IPS-11a (cell line): ENCODE data around the gene DENND1A.

ENCODE experiments used
- H3K4me3 ChIP-seq: one replicate; pipeline ENCODE4 v1.5.1; 2013; ENCODE audit warnings: low read depth, low read length, control low read depth

Gene DENND1A

DNA sequence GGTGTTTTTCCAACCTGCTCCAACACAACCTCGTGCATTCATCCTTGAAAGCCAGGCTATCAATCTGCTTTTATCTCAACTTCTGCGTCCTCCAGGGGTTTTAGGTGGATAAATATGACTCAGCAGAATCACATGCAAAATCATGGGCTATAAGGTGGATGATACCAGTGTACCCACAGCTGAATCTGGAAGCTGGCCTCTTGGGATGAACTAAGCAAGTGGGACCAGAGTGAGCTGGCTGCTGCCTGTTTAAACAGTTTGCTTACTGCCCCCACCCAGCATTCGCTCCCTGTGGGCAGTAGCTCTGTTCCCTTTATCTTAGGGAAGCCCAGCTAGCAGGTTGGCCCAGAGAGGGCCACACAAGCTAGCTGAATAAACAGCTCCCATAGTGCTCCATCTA lies 379.9 kb downstream of the DENND1A start:
- no peak overlapping the region for H3K4me3 ChIP-seq

DNA sequence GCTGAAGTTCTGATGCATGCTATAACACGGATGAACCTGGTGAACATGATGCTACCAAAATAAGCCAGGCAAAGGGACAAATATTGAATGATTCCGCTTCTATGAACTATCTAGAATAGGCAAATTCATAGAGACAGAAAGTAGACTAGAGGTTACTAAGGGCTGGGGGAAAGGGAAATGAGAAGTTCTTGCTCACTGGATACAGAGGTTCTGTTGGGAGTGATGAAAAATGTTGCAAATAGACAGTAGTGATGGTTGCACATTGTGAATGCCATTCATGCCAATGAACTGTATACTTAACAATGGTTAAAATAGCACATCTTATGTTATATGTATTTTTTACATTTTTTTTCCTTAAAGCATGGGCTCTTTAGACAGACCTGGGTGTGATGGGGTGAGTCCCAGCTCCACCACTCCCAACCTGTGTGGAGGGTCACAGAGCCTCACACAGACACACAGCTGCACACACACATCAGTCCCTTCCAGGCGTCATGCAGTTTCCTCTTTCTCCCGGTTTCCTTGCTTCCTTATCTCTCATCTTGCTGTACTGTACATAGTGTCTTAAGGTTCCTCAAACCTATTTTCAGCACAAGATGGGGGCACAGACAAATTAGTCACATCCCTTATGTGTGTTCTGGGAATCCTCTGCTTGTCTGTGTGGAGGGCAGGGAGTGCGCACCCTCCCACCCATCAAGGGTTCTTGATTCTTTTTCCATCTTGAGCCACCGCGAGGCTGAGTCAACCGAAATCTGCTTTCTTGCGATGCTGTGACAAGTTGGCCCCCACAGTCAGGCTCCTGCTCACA lies 381.0 kb downstream of the DENND1A start:
- no peak overlapping the region for H3K4me3 ChIP-seq

DNA sequence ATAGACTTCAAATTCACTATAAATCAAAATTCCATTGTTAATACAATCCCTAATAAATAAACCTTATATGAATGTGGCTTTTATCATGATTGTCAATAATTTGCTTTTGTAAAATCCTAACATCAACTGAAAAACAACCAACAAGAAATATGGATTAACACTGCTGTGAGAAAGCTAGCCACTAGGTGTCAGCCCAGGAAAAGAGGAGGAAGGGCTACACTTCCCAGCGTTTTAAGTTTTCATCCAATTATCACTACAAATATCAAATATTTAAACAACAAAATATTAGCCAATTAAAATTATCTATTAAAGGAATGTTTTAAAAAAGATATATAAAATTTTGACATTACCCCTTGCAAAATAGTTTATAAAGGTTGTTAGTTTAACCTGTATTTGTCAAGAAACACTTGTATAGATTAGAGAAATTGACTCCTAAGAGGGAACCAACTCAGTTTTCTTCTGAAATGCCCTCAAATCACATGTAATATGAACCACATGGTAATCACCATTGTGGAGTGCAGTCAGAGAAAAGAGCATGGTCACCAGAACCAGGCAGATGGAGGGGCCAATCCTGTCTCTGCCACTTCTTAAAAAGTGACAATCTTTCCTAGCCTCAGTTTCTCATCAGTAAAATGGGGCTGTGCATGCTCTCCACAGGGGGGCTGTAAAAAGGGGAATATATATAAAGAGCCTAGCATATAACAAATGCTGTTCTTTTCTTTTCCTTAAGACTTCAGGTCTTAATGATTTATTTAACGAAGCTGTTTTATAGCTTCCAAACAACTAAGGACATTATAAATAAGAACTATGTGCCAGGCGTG lies 385.7 kb downstream of the DENND1A start:
- no peak overlapping the region for H3K4me3 ChIP-seq

DNA sequence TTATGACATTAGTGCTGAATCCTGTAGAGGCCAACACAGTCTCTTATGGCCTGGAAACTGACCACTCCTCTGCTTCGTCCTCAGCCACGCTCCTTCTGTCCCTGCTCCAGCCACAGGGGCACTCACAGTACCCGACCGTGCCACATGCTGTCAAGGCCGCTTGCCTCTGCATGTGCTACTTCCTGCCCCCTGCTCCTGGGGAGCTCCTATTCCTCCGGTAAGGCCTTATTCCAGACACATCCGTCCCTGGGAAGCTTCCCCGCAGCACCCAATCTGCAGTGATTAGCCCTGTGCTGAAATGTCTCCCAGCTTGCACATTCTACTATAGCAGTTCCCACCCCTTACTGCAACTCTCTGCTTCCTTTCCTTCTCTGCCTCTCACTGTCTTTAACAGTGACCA lies 386.4 kb downstream of the DENND1A start:
- no peak overlapping the region for H3K4me3 ChIP-seq

DNA sequence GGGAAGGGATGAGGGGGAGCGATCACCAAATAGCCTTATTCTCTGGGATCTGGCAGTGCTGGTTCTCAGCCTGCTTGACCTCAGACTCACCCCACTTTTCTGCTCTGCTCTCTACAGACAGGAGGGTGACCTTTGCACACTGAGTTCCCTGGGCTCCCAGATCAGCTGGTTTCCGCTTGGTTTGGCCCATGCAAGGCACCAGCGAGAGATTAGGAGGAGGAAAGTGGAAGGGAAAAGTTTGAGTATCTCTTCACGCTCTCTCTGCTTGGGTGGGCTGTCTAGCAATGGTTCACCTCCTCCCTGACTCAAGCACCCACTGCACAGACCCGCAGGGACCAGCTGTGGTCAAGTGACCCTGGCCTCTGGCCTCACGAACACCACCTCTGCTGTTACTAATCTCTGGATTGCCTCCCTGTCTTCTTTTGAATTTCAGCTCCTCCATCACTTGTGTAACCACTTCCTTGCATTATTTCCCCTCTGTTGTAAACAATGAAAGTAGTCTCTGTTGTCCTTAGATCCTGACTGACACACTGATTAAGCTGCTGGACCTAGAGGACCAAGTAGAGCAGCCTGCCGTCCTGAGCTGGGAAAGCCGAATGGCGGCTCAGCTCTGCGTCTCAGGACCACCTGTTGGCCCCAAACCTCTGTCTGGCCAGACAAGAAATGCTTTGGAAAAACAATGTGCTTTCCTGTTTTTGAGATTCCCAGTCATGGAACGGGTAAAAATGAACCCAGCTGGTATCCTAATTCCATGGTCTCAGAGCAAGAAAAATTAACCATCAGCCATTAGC lies 387.3 kb downstream of the DENND1A start:
- H3K4me3 ChIP-seq, result no peak overlapping the region

DNA sequence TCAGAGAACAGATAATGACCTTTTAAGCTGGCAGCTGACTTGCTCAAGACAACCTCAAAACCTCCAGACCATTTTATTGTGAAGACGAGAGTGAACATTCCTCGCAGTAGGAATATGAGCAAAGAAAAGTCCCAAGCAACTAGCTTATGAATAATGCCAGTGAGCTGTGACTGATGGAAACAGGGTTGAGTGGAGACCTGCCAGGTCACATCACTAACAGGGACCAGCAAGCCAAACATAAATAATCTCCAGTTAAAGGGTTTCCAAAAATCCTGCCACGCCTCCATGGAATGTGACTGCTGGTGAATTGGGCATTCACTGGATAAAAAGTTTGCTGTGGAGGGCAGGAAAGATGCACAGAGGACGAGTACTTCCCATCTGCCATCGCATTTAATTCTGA lies 388.5 kb downstream of the DENND1A start:
- H3K4me3 ChIP-seq, result no peak overlapping the region

DNA sequence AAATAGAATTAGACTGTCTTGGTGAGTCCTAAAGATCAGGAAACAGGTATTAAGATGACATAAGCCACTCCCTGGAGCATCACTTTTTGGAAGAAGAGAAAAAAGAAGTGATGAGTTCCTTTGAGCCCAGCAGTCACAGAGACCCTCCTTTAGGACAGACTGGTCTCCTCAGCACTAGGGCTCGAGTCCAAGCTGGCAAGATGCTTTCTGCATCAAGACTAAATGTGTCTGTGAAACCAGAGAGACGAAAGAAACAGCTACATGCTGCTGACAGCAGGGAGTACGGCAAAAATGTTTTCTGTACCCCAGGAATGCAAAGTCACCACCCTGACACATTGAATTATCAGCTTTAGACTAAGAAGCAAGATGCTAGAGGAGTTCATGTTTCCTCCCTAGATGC lies 389.5 kb downstream of the DENND1A start:
- no peak overlapping the region for H3K4me3 ChIP-seq

DNA sequence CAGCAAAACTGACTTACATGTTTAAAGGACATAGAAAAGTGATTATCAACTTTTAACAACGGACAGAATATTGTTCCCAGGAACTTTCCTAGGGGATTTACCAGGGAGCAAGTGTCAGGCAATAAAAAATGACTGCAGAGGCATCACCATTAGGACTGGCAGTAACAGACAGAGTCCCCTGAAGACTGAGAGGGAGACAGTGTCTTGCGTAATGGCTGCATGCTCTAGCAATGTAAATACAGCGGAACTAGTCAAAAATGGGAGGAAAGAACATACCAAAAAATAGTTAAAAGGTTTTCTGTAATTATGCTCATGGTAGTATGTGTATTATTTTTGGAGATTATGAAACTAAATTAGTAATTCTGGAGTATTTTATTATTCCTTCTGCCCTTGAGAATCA lies 392.1 kb downstream of the DENND1A start:
- no peak overlapping the region for H3K4me3 ChIP-seq

DNA sequence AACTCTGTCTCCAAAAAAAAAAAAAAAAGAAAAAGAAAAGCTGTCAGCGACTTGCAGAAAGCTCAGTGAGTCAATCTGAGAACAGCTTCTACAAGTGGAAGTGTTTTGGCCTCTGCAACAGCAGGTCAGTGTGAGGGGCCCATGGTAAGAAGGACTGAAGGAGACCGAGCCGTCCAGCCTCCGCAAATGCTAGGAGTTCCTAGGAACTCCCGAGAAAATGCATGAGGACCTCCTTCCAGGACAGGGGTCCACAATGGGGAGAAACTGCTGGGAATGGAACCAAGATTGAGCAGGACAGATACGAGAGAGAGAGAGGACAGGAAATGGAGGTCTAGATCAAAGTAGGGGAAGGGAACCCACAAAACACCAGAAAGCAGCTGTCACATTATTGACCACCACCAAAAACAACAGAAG lies 393.5 kb downstream of the DENND1A start:
- no peak overlapping the region for H3K4me3 ChIP-seq

DNA sequence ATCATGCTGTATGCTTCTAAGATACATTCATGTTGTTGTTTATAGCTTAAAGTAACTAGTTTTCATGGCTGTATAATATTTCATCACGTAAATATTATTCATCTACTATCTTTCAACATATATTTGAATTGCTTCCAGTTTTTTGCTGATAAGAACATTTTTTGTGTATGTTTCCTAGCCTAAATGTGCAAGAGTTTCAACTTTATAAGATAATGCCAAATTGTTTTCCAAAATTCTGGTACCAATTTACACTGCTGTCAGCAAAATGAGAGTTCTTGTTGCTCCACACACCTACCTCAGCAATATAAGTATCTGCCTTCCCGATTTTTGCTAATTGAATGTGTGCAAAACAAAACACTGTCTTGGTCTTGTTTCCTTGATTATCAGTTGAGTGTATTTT lies 395.6 kb downstream of the DENND1A start:
- no peak overlapping the region for H3K4me3 ChIP-seq

DNA sequence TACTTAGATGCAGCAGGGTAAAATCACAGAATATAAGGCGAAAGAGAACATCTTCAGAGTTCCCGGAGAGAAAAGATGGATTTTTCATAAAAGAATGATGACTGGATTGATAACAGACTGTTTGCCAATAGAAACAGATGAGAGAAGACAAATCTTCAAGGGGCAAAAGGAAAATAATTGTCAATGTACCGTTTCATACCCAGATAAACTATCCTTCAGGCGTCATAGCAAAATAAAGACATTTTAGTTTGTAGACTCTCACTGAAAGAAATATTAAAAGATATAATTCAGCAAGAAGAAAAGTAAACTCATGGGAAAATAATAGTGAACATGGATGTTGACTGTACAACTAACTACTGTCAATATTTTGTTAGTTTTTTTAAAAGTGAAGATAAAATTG lies 399.7 kb downstream of the DENND1A start:
- H3K4me3 ChIP-seq, result no peak overlapping the region

DNA sequence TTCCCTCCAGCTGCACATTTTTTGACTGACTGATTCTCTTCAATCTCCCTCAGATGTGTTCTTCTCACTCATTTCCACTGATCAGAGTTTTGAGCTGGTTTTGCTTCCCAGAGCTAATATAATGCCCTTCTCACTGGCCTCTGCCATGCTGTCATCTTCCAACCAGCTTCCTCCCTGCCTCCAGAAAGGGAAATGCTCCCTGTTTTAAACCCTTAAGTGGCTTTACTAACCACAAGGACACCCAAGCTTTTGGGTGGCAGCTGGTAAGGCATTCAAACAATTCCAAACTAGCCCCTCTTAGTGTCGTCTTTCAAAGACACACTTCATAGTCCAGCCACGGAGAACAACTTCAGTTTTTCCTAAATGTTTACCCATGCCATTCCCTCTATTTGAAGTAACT lies 401.4 kb downstream of the DENND1A start:
- H3K4me3 ChIP-seq, result no peak overlapping the region

DNA sequence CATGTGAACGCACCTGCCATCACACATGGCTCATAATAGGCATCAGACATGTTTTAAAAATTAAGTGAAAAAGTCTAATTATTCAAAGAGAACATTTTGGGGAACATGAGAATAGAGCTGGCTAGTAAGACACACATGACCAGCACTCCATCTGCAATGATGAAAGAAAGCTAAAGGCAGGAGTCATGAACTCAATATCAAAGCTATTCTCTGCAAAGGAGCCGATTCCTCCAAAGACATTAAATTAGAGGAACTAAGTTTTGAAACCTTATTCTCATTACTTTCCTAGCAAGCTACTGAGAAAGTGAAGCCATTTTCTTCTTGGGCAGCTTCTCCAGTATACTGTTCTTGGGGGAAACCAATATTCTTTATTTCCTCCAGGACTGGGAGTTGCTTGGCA lies 401.9 kb downstream of the DENND1A start:
- no peak overlapping the region for H3K4me3 ChIP-seq

DNA sequence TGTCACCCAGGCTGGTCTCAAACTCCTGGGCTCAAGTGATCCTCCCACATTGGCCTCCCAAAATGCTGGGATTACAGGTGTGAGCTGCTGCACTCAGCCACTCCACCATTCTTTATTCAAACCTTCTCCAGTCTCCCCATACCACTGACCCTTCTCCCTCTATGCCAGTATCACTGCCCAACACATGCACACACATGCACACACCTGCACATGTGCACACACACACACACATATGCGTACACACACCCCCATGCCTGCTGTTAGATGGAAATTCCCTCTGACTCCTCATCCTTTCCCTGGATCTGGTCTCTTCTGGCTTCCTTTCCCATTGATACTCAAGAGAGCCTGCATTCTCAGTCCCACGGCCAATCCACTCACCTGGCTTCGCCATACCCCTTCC lies 404.0 kb downstream of the DENND1A start:
- no peak overlapping the region for H3K4me3 ChIP-seq

DNA sequence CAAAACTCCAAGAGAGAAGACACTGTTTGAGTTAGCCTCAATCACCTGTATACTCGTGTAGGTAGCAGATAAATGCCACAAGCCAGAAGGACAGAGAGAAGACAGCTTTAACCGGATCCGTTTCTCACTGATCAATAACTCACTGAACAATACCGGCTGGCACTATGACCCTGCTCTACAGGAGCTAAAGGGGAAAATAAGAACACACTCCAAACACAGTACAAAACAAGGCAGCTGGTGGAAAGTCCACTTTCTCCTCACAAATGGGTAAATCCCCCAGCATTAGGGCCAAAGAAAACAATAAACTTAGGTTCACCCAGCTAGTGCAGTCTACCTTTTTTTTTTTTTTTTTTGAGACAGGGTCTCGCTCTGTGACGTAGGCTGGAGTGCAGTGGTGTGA lies 404.5 kb downstream of the DENND1A start:
- no peak overlapping the region for H3K4me3 ChIP-seq

DNA sequence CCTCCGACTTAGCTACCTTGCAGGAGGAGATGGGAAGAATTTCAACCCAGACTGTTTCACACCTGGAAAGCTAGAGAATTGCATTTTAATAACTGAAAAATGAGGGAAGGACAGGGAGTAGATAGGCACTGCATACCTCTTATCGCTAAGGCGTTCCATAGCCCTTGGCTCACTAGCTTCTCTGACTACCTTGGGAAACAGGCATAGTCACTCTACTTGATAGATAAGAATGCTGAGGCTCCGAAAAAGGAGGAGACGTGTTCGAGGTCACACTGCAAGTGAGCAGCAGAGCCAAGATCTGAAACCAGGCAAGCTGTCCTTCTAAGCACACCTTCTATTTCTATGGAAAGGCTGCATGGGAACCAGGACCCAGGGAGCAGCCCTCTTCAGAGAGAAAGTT lies 405.1 kb downstream of the DENND1A start:
- no peak overlapping the region for H3K4me3 ChIP-seq

DNA sequence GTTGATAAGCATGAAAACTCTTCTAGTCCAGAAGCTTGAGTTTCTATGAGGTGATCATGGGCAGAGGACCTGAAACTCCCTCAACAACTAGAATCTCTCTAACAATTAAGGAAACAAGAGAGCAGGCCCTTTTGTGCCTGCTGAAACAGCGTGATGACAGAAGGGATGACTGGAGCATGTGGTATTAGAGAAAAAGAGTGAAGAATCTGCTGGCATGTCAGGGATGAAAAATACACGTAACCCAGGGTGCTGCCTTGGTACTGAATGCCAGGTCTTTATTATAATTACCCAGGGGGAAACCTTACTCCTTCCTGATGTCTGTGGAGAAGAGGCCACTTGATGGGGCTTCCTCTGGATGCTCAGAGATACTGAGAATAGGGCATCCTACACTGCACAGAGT lies 406.1 kb downstream of the DENND1A start:
- no peak overlapping the region for H3K4me3 ChIP-seq

DNA sequence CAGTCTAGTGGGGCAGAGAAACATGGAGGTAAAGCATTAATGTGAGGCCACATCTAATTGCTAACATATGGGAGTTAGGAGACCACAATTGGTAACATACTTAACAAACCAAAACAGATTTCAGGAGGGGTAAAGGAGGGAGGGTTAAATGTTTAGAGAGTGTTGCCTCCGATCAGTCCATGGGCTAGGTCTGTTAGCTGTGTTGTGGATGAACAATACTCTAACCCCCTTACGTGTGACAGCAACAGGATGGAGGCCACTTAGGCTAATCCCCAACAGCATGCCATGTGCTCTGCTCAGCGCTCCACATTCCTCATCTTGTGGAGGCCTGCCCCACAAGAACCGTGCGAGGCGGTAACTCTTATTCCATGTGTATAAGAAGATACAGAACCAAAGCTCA lies 406.9 kb downstream of the DENND1A start:
- H3K4me3 ChIP-seq, result no peak overlapping the region

DNA sequence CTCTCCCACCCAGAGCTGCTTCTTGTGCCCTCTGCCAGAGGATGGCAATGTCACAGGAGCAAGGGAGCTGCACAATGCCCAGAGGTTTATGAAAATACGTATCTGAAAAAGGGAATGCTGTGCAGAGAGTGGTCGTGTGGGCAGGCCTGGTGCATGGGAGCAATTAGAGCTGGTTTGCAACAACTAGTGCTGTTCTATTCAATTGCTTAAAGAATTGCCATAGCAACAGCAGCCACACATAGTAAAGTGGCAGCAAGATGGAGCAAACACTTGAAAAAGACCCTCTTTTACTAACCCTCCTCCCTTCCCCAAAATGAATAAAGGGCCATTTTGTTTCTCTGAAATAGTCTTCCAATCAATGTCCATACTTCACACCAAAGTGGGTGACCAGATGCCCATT lies 407.7 kb downstream of the DENND1A start:
- H3K4me3 ChIP-seq, result no peak overlapping the region

DNA sequence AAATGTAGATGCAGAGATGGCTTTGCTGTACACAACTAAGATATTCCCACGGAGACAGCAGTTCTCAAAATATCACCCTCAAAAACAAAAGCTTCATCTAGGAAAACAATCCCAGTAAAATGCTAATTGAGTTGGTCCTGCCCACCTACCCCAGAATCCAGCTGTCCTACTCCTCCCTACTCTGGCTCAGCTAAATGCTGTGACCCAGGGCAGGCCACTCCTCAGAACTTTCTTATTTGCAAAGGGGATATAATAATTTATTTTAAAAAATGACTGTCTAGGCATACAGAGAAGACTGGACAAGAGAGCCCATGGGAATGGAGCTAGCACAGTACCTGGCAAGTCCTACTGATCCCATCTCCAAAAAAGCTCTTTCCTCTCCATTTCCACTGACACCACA lies 411.6 kb downstream of the DENND1A start:
- H3K4me3 ChIP-seq, result no peak overlapping the region

DNA sequence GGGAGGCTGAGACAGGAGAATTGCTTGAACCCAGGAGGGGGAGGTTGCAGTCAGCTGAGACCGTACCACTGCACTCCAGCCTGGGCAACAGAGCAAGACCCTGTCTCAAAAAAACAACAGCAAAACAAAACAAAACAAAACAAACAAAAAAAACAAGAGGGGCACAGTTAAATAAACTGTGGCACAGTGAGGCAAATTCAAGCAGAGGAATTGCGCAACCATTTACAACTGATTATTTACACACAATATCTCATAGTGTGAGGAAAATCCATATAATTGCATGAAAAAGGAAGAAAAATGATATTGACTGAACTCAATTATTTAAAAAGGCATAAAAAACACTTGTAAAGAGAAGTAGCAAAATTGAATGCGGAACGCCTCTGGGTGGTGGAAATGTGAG lies 412.4 kb downstream of the DENND1A start:
- no peak overlapping the region for H3K4me3 ChIP-seq

DNA sequence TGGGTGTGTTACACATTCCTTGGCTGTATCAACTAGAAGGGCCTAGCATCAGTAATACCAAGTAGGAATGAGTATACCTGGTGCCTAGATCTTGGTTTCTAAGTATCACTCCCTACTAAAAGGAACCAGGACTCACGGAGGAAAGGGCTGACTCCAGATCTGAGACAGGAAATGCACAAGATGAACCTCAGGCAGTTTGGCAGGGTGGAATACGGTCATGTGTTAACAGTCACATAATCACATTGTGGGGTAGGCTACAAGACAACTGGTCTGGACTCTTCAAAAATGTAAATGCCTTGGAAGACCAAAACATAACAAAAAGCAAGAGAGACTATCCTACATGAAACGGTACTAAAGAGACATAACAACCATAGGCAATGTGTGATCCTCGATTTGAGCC lies 415.2 kb downstream of the DENND1A start:
- H3K4me3 ChIP-seq, result no peak overlapping the region
